SK-N-SH treated with all-trans-retinoic acid at 6 μM for 48 hours (cell line): ENCODE results near the gene S100A1.
"Not testable (repeated sequence)": the region's sequence is repeated elsewhere in the genome, so short reads cannot be mapped to it uniquely, and the experiment has no call there.

Experiments
- ARNTL ChIP-seq: fragments of 450-650 bp; formaldehyde crosslinking; IDR thresholded peaks from 2 replicates; pipeline ENCODE4 v1.5.0; 2020; ENCODE audit warnings: low read depth, mild to moderate bottlenecking, moderate library complexity, borderline replicate concordance
- CSDC2 ChIP-seq: fragments of 250-450 bp; sonication (Bioruptor Pico); IDR thresholded peaks from 2 replicates; pipeline ENCODE4 v1.5.0; 2020; ENCODE audit warnings: mild to moderate bottlenecking, moderate library complexity
- ISL1 ChIP-seq: fragments of 250-450 bp; sonication (Bioruptor Pico); IDR thresholded peaks from 2 replicates; pipeline ENCODE4 v2.1.2; 2022; ENCODE audit warnings: mild to moderate bottlenecking, moderate library complexity
- OSR1 ChIP-seq: fragments of 250-450 bp; sonication (Bioruptor Pico); IDR thresholded peaks from 2 replicates; pipeline ENCODE4 v1.8.0; 2022; ENCODE audit warnings: moderate library complexity, mild to moderate bottlenecking, inconsistent platforms
- PPARA ChIP-seq: fragments of 250-450 bp; sonication (Bioruptor Pico); IDR thresholded peaks from 2 replicates; pipeline ENCODE4 v1.5.0; 2020; ENCODE audit warnings: mild to moderate bottlenecking, borderline replicate concordance
- RARB ChIP-seq: fragments of 250-450 bp; sonication (Bioruptor Pico); IDR thresholded peaks from 2 replicates; pipeline ENCODE4 v1.8.0; 2021; ENCODE audit warnings: mild to moderate bottlenecking, moderate library complexity
- TCF4 ChIP-seq: fragments of 250-450 bp; sonication (Bioruptor Pico); IDR thresholded peaks from 2 replicates; pipeline ENCODE4 v1.8.0; 2021; ENCODE audit warnings: mild to moderate bottlenecking, moderate library complexity, borderline replicate concordance
- TOX ChIP-seq: fragments of 250-450 bp; sonication (Bioruptor Pico); IDR thresholded peaks from 2 replicates; pipeline ENCODE4 v1.8.0; 2021; ENCODE audit warnings: mild to moderate bottlenecking, moderate library complexity, borderline replicate concordance
- ZFP3 ChIP-seq: fragments of 250-450 bp; sonication (Bioruptor Pico); IDR thresholded peaks from 2 replicates; pipeline ENCODE4 v1.5.0; 2020; ENCODE audit warnings: mild to moderate bottlenecking, moderate library complexity
- ZFP30 ChIP-seq: fragments of 450-650 bp; formaldehyde crosslinking; IDR thresholded peaks from 2 replicates; pipeline ENCODE4 v1.5.0; 2022; ENCODE audit warnings: mild to moderate bottlenecking, moderate library complexity
- ZNF565 ChIP-seq: fragments of 450-650 bp; formaldehyde crosslinking; conservative IDR thresholded peaks from 2 replicates; pipeline ENCODE4 v1.5.0; 2020; ENCODE audit warnings: low read depth, mild to moderate bottlenecking, moderate library complexity
- TF ChIP-seq, protein P1 (sequence below): fragments of 250-450 bp; sonication (Bioruptor Pico); IDR thresholded peaks from 2 replicates; pipeline ENCODE4 v1.5.1; 2021; ENCODE audit warnings: mild to moderate bottlenecking, moderate library complexity
- TF ChIP-seq, protein P2 (sequence below): fragments of 250-450 bp; sonication (Bioruptor Pico); IDR thresholded peaks from 2 replicates; pipeline ENCODE4 v1.8.0; 2020; ENCODE audit warnings: mild to moderate bottlenecking, moderate library complexity, borderline replicate concordance
- TF ChIP-seq, protein P3 (sequence below): fragments of 250-450 bp; sonication (Bioruptor Pico); IDR thresholded peaks from 2 replicates; pipeline ENCODE4 v1.5.1; 2020; ENCODE audit warnings: low read depth, mild to moderate bottlenecking, moderate library complexity

DNA sequence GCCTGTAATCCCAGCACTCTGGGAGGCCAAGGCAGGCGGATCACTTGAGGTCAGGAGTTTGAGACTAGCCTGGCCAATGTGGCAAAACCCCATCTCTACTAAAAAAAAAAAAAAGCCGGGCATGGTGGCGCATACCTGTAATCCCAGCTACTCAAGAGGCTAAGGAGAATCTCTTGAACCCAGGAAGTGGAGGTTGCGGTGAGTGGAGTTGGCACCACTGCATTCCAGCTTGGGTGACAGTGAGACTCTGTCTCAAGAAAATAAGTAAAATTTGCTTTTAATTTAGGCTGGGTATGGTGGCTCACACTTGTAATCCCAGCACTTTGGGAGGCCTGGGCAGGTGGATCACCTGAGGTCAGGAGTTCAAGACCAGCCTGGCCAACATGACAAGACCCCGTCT is 12.0 kb downstream of the S100A1 start:
- TF ChIP-seq RARB (CRISPR knock-in tag); ZFP30 (CRISPR knock-in tag); TCF4 (CRISPR knock-in tag); TOX (CRISPR knock-in tag); ISL1 (CRISPR knock-in tag); OSR1 (CRISPR knock-in tag); CSDC2; ZFP3 (CRISPR knock-in tag); PPARA (CRISPR knock-in tag); ARNTL (CRISPR knock-in tag); ZNF565 (CRISPR knock-in tag): not testable (repeated sequence)
- TF ChIP-seq, protein P1, sequence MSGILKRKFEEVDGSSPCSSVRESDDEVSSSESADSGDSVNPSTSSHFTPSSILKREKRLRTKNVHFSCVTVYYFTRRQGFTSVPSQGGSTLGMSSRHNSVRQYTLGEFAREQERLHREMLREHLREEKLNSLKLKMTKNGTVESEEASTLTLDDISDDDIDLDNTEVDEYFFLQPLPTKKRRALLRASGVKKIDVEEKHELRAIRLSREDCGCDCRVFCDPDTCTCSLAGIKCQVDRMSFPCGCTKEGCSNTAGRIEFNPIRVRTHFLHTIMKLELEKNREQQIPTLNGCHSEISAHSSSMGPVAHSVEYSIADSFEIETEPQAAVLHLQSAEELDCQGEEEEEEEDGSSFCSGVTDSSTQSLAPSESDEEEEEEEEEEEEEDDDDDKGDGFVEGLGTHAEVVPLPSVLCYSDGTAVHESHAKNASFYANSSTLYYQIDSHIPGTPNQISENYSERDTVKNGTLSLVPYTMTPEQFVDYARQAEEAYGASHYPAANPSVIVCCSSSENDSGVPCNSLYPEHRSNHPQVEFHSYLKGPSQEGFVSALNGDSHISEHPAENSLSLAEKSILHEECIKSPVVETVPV (CRISPR knock-in tag) = not testable (repeated sequence)
- TF ChIP-seq, protein P2, sequence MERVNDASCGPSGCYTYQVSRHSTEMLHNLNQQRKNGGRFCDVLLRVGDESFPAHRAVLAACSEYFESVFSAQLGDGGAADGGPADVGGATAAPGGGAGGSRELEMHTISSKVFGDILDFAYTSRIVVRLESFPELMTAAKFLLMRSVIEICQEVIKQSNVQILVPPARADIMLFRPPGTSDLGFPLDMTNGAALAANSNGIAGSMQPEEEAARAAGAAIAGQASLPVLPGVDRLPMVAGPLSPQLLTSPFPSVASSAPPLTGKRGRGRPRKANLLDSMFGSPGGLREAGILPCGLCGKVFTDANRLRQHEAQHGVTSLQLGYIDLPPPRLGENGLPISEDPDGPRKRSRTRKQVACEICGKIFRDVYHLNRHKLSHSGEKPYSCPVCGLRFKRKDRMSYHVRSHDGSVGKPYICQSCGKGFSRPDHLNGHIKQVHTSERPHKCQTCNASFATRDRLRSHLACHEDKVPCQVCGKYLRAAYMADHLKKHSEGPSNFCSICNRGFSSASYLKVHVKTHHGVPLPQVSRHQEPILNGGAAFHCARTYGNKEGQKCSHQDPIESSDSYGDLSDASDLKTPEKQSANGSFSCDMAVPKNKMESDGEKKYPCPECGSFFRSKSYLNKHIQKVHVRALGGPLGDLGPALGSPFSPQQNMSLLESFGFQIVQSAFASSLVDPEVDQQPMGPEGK = not testable (repeated sequence)
- TF ChIP-seq, protein P3, sequence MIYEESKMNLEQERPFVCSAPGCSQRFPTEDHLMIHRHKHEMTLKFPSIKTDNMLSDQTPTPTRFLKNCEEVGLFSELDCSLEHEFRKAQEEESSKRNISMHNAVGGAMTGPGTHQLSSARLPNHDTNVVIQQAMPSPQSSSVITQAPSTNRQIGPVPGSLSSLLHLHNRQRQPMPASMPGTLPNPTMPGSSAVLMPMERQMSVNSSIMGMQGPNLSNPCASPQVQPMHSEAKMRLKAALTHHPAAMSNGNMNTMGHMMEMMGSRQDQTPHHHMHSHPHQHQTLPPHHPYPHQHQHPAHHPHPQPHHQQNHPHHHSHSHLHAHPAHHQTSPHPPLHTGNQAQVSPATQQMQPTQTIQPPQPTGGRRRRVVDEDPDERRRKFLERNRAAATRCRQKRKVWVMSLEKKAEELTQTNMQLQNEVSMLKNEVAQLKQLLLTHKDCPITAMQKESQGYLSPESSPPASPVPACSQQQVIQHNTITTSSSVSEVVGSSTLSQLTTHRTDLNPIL (CRISPR knock-in tag) = not testable (repeated sequence)
